Hepatocyte (in vitro differentiated cells): Measurements from ENCODE around the gene CCDC68.

Experiments
- EZH2 ChIP-seq: fragments of 200-600 bp; sonication (generic); IDR thresholded peaks from 2 replicates; pipeline ENCODE4 v1.6.1; 2016; ENCODE audit warnings: antibody characterized with exemption, mild to moderate bottlenecking, borderline replicate concordance
- TF ChIP-seq, protein P1 (sequence below): fragments of 200-600 bp; sonication (generic); IDR thresholded peaks from 2 replicates; pipeline ENCODE4 v1.5.1; 2016; ENCODE audit warnings: antibody characterized with exemption, mild to moderate bottlenecking; ENCODE audit not compliant: poor library complexity

DNA sequence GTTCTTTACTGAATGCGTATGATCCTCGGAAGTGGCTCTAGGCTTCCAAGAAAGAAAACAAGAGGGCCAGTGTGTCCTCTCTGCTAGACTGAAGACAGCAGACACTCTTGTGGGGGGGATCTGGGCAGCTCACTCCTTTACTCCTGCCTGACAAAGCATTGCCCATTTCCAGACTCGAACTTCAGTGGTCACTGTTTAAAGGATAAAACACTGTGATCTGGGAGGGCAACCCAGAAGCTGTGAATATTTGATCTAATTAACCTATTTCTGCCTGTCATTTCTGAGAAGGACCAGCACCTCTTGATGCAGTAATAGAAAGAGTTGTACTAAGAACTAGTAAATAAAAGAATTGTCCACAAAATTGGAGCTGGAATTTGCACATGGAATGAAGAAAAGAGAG is 24.5 kb upstream of the CCDC68 start:
- TF ChIP-seq, protein P1, sequence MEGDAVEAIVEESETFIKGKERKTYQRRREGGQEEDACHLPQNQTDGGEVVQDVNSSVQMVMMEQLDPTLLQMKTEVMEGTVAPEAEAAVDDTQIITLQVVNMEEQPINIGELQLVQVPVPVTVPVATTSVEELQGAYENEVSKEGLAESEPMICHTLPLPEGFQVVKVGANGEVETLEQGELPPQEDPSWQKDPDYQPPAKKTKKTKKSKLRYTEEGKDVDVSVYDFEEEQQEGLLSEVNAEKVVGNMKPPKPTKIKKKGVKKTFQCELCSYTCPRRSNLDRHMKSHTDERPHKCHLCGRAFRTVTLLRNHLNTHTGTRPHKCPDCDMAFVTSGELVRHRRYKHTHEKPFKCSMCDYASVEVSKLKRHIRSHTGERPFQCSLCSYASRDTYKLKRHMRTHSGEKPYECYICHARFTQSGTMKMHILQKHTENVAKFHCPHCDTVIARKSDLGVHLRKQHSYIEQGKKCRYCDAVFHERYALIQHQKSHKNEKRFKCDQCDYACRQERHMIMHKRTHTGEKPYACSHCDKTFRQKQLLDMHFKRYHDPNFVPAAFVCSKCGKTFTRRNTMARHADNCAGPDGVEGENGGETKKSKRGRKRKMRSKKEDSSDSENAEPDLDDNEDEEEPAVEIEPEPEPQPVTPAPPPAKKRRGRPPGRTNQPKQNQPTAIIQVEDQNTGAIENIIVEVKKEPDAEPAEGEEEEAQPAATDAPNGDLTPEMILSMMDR = no peak
- TF ChIP-seq EZH2 = no peak
